HG03097 (cell line): ENCODE results near the gene CAPN14.
A peak's percentile ranks its signal among the peaks of the same experiment; 100 is the strongest.

Source experiments
- ATAC-seq: cut with Tn5 transposase; IDR thresholded peaks from one replicate; pipeline ENCODE4 v1.9.1; 2021; ENCODE audit not compliant: unreplicated experiment, low FRiP score

CAPN14 gene

GRCh38 chr2:31227711-31228125, 10.4 kb upstream of the CAPN14 start:
- ATAC-seq: no peak

GRCh38 chr2:31227110-31227509, 9.8 kb upstream of the CAPN14 start:
- no peak for ATAC-seq

GRCh38 chr2:31226266-31226665, 9.0 kb upstream of the CAPN14 start:
- ATAC-seq: no peak

- no peak for ATAC-seq
Observed at GRCh38 chr2:31223749-31224148, 6.4 kb upstream of the CAPN14 start.

GRCh38 chr2:31223026-31223425, 5.7 kb upstream of the CAPN14 start:
- no peak for ATAC-seq

GRCh38 chr2:31222071-31222470, 4.8 kb upstream of the CAPN14 start:
- no peak for ATAC-seq

GRCh38 chr2:31221544-31221943, 4.2 kb upstream of the CAPN14 start:
- ATAC-seq: no peak

GRCh38 chr2:31219131-31219969, 2.0 kb upstream of the CAPN14 start:
- ATAC-seq: peak; percentile 65

- no peak for ATAC-seq
Observed at GRCh38 chr2:31216734-31217133, 581 bp downstream of the CAPN14 start.

GRCh38 chr2:31214444-31214915, 2.8 kb downstream of the CAPN14 start:
- ATAC-seq: no peak

GRCh38 chr2:31213601-31214443, 3.5 kb downstream of the CAPN14 start:
- no peak for ATAC-seq

- no peak for ATAC-seq
Observed at GRCh38 chr2:31212659-31213600, 4.4 kb downstream of the CAPN14 start.

- ATAC-seq: no peak
Observed at GRCh38 chr2:31208240-31208639, 9.1 kb downstream of the CAPN14 start.

GRCh38 chr2:31207790-31208189, 9.5 kb downstream of the CAPN14 start:
- no peak for ATAC-seq

- no peak for ATAC-seq
Observed at GRCh38 chr2:31205613-31206012, 11.7 kb downstream of the CAPN14 start.

GRCh38 chr2:31205186-31205585, 12.1 kb downstream of the CAPN14 start:
- no peak for ATAC-seq

GRCh38 chr2:31204783-31205182, 12.5 kb downstream of the CAPN14 start:
- ATAC-seq: no peak

- ATAC-seq: no peak
Observed at GRCh38 chr2:31203916-31204315, 13.4 kb downstream of the CAPN14 start.

GRCh38 chr2:31202833-31203232, 14.5 kb downstream of the CAPN14 start:
- ATAC-seq: no peak

- ATAC-seq: no peak
Observed at GRCh38 chr2:31202041-31202440, 15.3 kb downstream of the CAPN14 start.
